ENCODE measurements around the gene TMEM273.

DNA sequence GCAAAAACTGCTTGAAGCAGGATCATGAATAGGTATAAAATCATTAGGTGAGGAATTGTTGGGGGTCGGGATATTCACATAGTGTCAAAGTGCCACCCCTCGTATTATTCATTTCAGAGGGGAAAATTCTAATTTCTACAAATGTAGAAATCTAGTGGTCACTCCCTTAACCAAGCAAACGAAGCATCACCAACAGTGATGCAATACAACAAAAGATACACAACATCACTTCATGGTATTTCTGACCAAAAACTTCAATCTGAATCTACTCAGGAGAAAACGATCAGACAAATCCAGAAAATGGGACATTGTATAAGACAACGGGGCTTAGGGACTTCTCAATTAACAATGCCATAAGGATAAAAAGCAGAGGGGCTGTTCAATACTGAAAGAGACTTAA lies 28.1 kb downstream of the TMEM273 start:
- TF ChIP-seq POLR2AphosphoS5 (IDR thresholded peaks at IDR 0.05) (no peak), POLR2A (IDR thresholded peaks at IDR 0.05; ENCODE audit: low read depth) (no peak)
- TF ChIP-seq, protein P1, sequence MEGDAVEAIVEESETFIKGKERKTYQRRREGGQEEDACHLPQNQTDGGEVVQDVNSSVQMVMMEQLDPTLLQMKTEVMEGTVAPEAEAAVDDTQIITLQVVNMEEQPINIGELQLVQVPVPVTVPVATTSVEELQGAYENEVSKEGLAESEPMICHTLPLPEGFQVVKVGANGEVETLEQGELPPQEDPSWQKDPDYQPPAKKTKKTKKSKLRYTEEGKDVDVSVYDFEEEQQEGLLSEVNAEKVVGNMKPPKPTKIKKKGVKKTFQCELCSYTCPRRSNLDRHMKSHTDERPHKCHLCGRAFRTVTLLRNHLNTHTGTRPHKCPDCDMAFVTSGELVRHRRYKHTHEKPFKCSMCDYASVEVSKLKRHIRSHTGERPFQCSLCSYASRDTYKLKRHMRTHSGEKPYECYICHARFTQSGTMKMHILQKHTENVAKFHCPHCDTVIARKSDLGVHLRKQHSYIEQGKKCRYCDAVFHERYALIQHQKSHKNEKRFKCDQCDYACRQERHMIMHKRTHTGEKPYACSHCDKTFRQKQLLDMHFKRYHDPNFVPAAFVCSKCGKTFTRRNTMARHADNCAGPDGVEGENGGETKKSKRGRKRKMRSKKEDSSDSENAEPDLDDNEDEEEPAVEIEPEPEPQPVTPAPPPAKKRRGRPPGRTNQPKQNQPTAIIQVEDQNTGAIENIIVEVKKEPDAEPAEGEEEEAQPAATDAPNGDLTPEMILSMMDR (IDR thresholded peaks at IDR 0.05): no peak
